ENCODE results near the gene IFNLR1. TPM values are rescaled to one million over a fixed set of nuclear protein-coding genes. Genes with fewer than 3 reads are reported as not detected.

IFNLR1 gene
- total and polyA plus RNA-seq, 2 of the 8 experiments (the other 6 are each of a cell fraction or from before 2014, with no cell fraction given), result 6.8 to 10.1 TPM

DNA sequence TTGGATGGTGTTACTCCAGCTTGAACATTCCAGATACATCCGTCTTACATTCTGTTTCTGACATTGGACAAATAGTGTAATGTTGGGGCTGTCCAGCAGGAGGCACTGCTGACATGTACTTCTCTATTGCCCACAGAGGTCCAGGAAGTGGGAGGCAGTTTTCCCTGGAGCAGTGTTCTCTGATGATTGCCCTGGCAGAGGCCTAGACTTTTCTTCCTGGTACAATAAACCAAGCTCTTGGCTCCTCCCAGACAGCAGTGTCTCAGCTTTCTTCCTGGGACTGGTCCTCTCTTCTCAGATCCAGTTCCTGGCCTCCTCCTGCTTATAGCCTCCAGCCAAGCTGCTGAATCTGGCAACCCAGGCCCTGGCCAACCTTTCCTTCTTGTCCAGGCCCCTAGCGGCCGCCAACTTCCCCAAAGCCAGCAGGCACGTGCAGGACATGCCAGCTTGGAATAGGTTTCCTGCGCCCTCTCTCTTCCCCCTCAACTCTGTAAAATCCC, 14.9 kb upstream of the IFNLR1 start (continued):
- TF ChIP-seq KDM1A (IDR thresholded peaks at IDR 0.05; ENCODE audit: borderline replicate concordance, low read length), result peak; percentile 29; the same call in 1 of the 2 replicates
- TF ChIP-seq NANOG (IDR thresholded peaks at IDR 0.05; ENCODE audit: insufficient read depth, low read depth, low read length, poor library complexity, severe bottlenecking), result no peak
- TF ChIP-seq ASH2L (IDR thresholded peaks at IDR 0.05; ENCODE audit: low read length), result no peak
- TF ChIP-seq, protein P1, sequence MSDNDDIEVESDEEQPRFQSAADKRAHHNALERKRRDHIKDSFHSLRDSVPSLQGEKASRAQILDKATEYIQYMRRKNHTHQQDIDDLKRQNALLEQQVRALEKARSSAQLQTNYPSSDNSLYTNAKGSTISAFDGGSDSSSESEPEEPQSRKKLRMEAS (IDR thresholded peaks at IDR 0.05), result peak; percentile 75
- TF ChIP-seq RFX5 (IDR thresholded peaks at IDR 0.05; ENCODE audit: borderline replicate concordance, low read depth, low read length), result no peak
- no peak for TF ChIP-seq ZNF274 (IDR thresholded peaks at IDR 0.05; ENCODE audit: borderline replicate concordance, extremely low read depth, low read length)
- no peak for TF ChIP-seq TCF12 (IDR thresholded peaks at IDR 0.05; ENCODE audit: low read depth, low read length)
- TF ChIP-seq CHD1 (IDR thresholded peaks at IDR 0.05; ENCODE audit: low read depth, low read length), result no peak
- no peak for TF ChIP-seq CBX8 (IDR thresholded peaks at IDR 0.05; ENCODE audit: borderline replicate concordance, low read depth, low read length)
- TF ChIP-seq SIRT6 (IDR thresholded peaks at IDR 0.05; ENCODE audit: low read length), result no peak
- TF ChIP-seq, protein P2, sequence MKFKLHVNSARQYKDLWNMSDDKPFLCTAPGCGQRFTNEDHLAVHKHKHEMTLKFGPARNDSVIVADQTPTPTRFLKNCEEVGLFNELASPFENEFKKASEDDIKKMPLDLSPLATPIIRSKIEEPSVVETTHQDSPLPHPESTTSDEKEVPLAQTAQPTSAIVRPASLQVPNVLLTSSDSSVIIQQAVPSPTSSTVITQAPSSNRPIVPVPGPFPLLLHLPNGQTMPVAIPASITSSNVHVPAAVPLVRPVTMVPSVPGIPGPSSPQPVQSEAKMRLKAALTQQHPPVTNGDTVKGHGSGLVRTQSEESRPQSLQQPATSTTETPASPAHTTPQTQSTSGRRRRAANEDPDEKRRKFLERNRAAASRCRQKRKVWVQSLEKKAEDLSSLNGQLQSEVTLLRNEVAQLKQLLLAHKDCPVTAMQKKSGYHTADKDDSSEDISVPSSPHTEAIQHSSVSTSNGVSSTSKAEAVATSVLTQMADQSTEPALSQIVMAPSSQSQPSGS (IDR thresholded peaks at IDR 0.05; ENCODE audit: low read length), result no peak
- no peak for TF ChIP-seq PHF8 (conservative IDR thresholded peaks at IDR 0.05; ENCODE audit: low read depth, low read length)
- TF ChIP-seq POU5F1 (IDR thresholded peaks at IDR 0.05; ENCODE audit: low read depth, low read length), result no peak
- 0 out of 2 replicates have a peak, but pooled peaks have one; percentile 9 for TF ChIP-seq YY1 (IDR thresholded peaks at IDR 0.05; ENCODE audit: low read depth, low read length)
- TF ChIP-seq RXRA (IDR thresholded peaks at IDR 0.05; ENCODE audit: insufficient read depth, low read depth, low read length), result no peak
- TF ChIP-seq BRCA1 (IDR thresholded peaks at IDR 0.05; ENCODE audit: low read depth, low read length), result no peak
- no peak for TF ChIP-seq SP2 (IDR thresholded peaks at IDR 0.05; ENCODE audit: low read length)
- TF ChIP-seq RNF2 (IDR thresholded peaks at IDR 0.05; ENCODE audit: borderline replicate concordance, low read depth, low read length, missing control alignments, poor library complexity, severe bottlenecking), result no peak
- TF ChIP-seq CBX5 (IDR thresholded peaks at IDR 0.05; ENCODE audit: low read depth, low read length), result no peak
- TF ChIP-seq HDAC6 (IDR thresholded peaks at IDR 0.05; ENCODE audit: low read depth, low read length), result no peak
- TF ChIP-seq, protein P3, sequence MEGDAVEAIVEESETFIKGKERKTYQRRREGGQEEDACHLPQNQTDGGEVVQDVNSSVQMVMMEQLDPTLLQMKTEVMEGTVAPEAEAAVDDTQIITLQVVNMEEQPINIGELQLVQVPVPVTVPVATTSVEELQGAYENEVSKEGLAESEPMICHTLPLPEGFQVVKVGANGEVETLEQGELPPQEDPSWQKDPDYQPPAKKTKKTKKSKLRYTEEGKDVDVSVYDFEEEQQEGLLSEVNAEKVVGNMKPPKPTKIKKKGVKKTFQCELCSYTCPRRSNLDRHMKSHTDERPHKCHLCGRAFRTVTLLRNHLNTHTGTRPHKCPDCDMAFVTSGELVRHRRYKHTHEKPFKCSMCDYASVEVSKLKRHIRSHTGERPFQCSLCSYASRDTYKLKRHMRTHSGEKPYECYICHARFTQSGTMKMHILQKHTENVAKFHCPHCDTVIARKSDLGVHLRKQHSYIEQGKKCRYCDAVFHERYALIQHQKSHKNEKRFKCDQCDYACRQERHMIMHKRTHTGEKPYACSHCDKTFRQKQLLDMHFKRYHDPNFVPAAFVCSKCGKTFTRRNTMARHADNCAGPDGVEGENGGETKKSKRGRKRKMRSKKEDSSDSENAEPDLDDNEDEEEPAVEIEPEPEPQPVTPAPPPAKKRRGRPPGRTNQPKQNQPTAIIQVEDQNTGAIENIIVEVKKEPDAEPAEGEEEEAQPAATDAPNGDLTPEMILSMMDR (IDR thresholded peaks at IDR 0.05; ENCODE audit: control extremely low read depth in 1 of 3, insufficient read depth in 1 of 3, low read depth in 1 of 3, low read length in 3 of 3), result peak; percentile 66 to 91 (median 83)

Measured in H1 (cell line).